Immature natural killer cell (primary cell): ENCODE measurements around the gene IFT25. TPM values are rescaled to one million over a fixed set of nuclear protein-coding genes. Genes with fewer than 3 reads are reported as not detected.
"Not testable (repeated sequence)": the region's sequence is repeated elsewhere in the genome, so short reads cannot be mapped to it uniquely, and the experiment has no call there.

Source experiments
- DNase-seq, 3 donors: peaks; one replicate each; pipeline ENCODE4 v3.0.0; 2022; ENCODE audit warnings: mixed read lengths in 1 of 3
- H3K27ac Mint-ChIP-seq, 6 donors: one replicate each; pipeline ENCODE4 v1.8.0; 2020; ENCODE audit warnings: mixed read lengths in 6 of 6, mild to moderate bottlenecking in 5 of 6, inconsistent platforms in 4 of 6, moderate library complexity in 3 of 6
- H3K27me3 Mint-ChIP-seq, 3 donors: one replicate each; pipeline ENCODE4 v1.8.0; 2020 to 2021; ENCODE audit warnings: low read depth in 3 of 3, mild to moderate bottlenecking in 3 of 3, mixed read lengths in 3 of 3, moderate library complexity in 3 of 3, inconsistent platforms in 1 of 3
- H3K36me3 Mint-ChIP-seq, 3 donors: one replicate each; pipeline ENCODE4 v1.8.0; 2020; ENCODE audit warnings: mixed read lengths in 3 of 3, inconsistent platforms in 2 of 3, mild to moderate bottlenecking in 2 of 3
- H3K4me1 Mint-ChIP-seq, 2 donors: one replicate each; pipeline ENCODE4 v1.8.0; 2020; ENCODE audit warnings: inconsistent platforms in 2 of 2, mild to moderate bottlenecking in 2 of 2, mixed read lengths in 2 of 2, moderate library complexity in 1 of 2
- H3K4me3 Mint-ChIP-seq, 5 donors: one replicate each; pipeline ENCODE4 v1.8.0; 2020; ENCODE audit warnings: mild to moderate bottlenecking in 5 of 5, mixed read lengths in 5 of 5, inconsistent platforms in 3 of 5, moderate library complexity in 3 of 5
- H3K9me3 Mint-ChIP-seq, 6 donors: one replicate each; pipeline ENCODE4 v1.8.0; 2020; ENCODE audit warnings: mild to moderate bottlenecking in 6 of 6, mixed read lengths in 6 of 6, inconsistent platforms in 4 of 6, moderate library complexity in 3 of 6
- polyA plus RNA-seq, 3 donors: library from polyadenylated mRNA; unstranded; fragments of 300-500 nt; fragmentation: Illumina TruSeq; gene quantifications; one replicate each; pipeline ENCODE4 v1.2.3, GENCODE V29; 2021

Gene IFT25
- polyA plus RNA-seq, 3 donors from 2014 or later = 58.6 to 72.6 (median 66.7) TPM

DNA sequence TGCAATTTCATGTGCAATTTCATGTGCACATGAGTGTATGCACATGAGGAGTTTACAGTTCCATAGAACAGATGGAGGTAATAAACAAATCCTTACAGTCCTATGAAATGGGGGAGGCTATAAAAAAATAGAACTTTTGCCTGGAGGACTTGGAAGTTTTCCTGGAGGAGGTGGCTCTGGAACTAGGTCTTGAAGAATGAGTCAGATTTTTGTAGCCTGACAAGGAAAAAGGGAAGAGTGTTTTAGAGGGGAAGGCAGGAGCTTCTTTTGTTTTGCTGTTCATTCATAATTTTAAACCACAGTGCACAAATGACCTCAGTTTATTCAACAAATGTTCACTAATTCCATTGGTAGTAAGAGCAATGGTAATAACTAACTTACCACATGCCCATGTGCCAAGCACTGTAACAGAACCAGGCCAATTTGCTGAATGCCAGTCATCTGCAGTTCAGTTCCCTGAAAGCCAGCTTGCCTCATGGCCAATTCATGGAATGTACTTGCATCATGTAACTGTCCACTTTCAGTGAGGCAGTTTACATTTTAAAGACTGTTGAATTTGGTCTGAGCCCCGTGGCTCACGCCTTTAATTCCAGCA is 48.8 kb downstream of the IFT25 start:
- H3K36me3 Mint-ChIP-seq = peaks cover 0 to 7% (median 0%) of the 10 kb centered on the region in 3 donors
- no peak overlapping the region for H3K4me3 Mint-ChIP-seq
- H3K27me3 Mint-ChIP-seq = peaks cover 1 to 3% (median 2%) of the 10 kb centered on the region in 3 donors
- H3K4me1 Mint-ChIP-seq = no peaks in the 10 kb centered on the region
- no peak for DNase-seq
- no peaks in the 10 kb centered on the region for H3K9me3 Mint-ChIP-seq
- H3K27ac Mint-ChIP-seq = no peak overlapping the region

DNA sequence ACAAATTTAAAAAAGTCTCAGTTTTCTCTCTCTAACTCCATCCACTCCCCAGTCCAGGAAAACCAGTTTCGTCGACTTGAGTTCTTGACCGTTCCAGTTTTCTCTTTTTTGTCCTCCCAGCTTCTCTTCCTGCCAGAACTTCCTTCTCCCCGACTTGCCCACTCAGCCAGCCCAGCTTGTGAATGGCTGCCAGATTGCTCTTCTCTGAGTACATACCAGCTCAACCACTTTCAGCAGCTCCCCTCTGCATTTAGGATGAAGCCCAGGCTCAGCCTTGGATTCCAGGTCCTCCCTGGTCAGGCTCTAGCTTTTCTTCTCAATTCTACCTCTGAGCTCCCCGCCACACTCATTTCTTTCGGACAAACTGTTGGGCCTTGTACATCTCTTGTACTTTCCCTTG is 50.1 kb downstream of the IFT25 start:
- Mint-ChIP-seq H3K36me3 (peaks cover 0 to 7% (median 0%) of the 10 kb centered on the region in 3 donors), H3K27ac (peak overlapping the region in 1 of 6 donors; percentile 16), H3K4me3 (no peak overlapping the region), H3K27me3 (peaks cover 1 to 3% (median 2%) of the 10 kb centered on the region in 3 donors), H3K9me3 (no peaks in the 10 kb centered on the region), H3K4me1 (peaks cover 3% of the 10 kb centered on the region in 2 donors)
- no peak for DNase-seq

DNA sequence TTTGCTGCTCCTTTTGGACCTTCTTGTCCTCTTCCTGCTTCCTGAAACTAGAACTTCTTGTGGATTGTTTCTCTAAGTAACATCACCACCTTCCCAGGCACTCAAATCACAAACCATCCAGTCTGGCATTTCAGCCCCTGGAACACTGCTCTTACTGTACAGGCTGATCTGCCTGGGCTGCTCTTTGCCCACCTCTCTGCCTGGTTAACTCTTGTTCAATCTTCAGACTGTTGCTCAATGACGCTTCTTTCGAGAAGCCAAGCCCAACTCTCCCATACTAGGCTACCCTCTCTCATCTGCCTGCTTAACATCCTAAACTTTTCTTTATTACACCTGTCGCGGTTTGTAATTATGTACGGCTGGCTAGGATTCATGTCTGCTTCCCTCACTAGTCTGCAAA is 50.9 kb downstream of the IFT25 start:
- H3K9me3 Mint-ChIP-seq = no peaks in the 10 kb centered on the region
- no peak overlapping the region for H3K4me3 Mint-ChIP-seq
- H3K27me3 Mint-ChIP-seq = peaks cover 1 to 3% (median 2%) of the 10 kb centered on the region in 3 donors
- H3K36me3 Mint-ChIP-seq = peaks cover 0 to 7% (median 0%) of the 10 kb centered on the region in 3 donors
- H3K27ac Mint-ChIP-seq = no peak overlapping the region
- H3K4me1 Mint-ChIP-seq = peaks cover 11% of the 10 kb centered on the region in 2 donors
- DNase-seq = no peak

DNA sequence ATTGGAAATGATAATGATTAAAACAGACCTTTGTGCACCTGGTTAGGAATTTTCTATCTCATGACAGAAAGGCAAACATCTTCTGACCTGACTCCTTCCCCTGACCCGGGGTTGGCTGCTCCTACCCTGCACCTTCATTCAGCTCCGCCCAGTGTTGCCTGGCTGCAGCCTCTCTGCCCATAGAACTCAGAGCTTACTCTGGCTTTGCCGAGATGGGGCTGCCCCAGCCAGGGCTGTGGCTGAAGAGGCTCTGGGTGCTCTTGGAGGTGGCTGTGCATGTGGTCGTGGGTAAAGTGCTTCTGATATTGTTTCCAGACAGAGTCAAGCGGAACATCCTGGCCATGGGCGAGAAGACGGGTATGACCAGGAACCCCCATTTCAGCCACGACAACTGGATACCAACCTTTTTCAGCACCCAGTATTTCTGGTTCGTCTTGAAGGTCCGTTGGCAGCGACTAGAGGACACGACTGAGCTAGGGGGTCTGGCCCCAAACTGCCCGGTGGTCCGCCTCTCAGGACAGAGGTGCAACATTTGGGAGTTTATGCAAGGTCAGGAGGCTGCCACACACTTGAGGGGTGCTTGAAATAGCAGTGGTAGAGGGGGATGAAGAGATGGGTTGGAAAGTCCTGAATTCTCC is 51.4 kb downstream of the IFT25 start, which contains the start of gene DIO1:
Gene DIO1, plus strand, starts transcription at position 189 of the 638 bp plus-strand sequence. Its CDS starts 24 bp downstream, at position 213.
- Mint-ChIP-seq H3K36me3 (peaks cover 0 to 7% (median 0%) of the 10 kb centered on the region in 3 donors), H3K4me3 (no peak within 1 kb of the TSS), H3K27ac (no peak within 1 kb of the TSS), H3K9me3 (no peaks in the 10 kb centered on the region), H3K27me3 (peaks cover 1 to 3% (median 2%) of the 10 kb centered on the region in 3 donors), H3K4me1 (peaks cover 14 to 15% of the 10 kb centered on the region in 2 donors)
- DNase-seq = no peak

DNA sequence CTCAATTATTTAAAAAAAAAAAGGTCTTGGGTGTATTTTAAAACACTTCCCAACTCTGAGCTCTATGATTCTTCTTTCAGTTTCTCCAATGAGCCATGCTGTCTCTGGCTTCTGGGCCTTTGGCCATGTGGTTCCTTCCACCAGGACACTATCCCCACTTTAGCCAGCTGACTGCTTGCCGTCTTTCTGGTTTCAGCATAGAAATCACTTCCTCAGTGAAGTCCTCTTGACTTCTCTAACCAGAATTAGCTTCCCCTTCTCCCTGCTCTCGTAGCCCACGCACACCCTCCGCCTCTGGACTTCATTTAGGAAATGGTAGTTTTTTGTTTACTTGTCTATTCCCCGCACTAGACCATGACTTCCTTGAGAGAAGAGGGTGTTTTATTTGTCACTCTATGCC is 52.6 kb downstream of the IFT25 start:
- H3K4me3 Mint-ChIP-seq = no peak overlapping the region
- no peak overlapping the region for H3K27ac Mint-ChIP-seq
- H3K36me3 Mint-ChIP-seq = peaks cover 0 to 7% (median 0%) of the 10 kb centered on the region in 3 donors
- DNase-seq = no peak
- peaks cover 24 to 27% of the 10 kb centered on the region in 2 donors for H3K4me1 Mint-ChIP-seq
- H3K9me3 Mint-ChIP-seq = no peaks in the 10 kb centered on the region
- H3K27me3 Mint-ChIP-seq = peaks cover 0 to 3% (median 2%) of the 10 kb centered on the region in 3 donors

DNA sequence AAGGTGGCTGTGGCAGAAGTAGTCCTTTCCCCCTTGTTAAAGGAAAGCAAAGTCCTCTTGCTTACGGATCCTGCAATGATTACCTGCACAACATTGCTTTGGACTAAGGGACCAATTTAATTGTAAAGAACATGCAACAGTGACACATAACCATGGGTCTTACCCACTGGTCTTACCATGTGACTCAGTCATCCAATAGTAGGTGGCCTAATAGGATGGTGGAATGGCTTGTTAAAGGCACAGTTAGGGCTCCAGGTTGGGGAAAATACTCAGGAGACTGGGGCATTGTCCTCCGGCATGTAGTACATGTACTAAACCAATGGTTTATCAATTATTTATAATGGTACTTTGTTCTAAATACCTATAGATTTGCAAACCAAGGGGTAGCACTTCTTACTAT is 53.8 kb downstream of the IFT25 start:
- Mint-ChIP-seq H3K9me3 (no peaks in the 10 kb centered on the region), H3K4me1 (peaks cover 29 to 39% of the 10 kb centered on the region in 2 donors), H3K36me3 (peaks cover 0 to 10% (median 1%) of the 10 kb centered on the region in 3 donors), H3K27ac (no peak overlapping the region), H3K4me3 (no peak overlapping the region), H3K27me3 (peaks cover 0 to 3% (median 2%) of the 10 kb centered on the region in 3 donors)
- DNase-seq = no peak

DNA sequence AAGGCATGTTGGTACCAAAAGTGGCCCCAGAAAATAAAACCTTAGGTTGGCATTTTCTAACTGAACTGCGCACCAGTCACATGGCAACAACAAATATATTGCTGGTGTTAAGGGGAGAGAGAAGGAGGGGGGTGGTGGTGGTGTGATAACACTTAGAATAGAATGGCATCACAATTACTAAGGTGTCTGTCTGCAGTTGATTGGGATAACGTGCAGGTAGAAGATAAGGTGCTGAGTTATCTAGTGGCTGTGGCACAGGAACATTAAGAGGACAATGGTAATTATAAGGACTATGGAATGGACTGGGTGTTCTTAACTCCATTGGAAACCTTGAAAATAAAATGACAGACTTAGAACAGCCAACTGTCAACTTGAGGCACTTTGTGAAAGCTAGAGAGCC is 54.5 kb downstream of the IFT25 start:
- no peaks in the 10 kb centered on the region for H3K9me3 Mint-ChIP-seq
- peaks cover 0 to 3% (median 2%) of the 10 kb centered on the region in 3 donors for H3K27me3 Mint-ChIP-seq
- H3K4me1 Mint-ChIP-seq = peaks cover 33 to 42% of the 10 kb centered on the region in 2 donors
- H3K4me3 Mint-ChIP-seq = peak overlapping the region in 4 of 5 donors; percentile 32 to 97 (median 68)
- peak overlapping the region in 1 of 6 donors; percentile 90 for H3K27ac Mint-ChIP-seq
- peaks cover 3 to 10% (median 4%) of the 10 kb centered on the region in 3 donors for H3K36me3 Mint-ChIP-seq
- DNase-seq = no peak

DNA sequence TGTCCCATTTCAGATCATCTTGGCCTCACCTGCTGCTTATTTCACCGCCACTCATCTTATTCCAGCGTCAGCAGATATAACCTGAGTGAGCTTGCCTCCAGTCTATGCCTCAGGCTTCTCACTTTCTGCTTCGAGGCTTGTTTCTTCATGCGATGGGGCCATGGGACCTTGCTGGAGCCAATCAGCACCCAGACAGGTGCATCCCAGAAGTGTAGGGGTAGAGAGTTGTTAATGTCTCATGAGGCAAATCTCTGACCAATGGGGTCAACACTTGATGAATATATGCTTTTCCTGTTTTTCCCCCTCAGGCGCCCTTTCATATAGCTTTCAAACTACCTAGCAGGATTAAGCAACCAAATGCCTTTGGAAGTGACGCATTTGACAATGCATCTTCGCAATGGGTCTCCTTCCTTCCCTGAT is 55.0 kb downstream of the IFT25 start:
- peak overlapping the region; percentile 91 to 98 (median 96) for H3K4me3 Mint-ChIP-seq
- H3K27ac Mint-ChIP-seq = peak overlapping the region; percentile 87 to 95 (median 90)
- peaks cover 33 to 42% of the 10 kb centered on the region in 2 donors for H3K4me1 Mint-ChIP-seq
- H3K36me3 Mint-ChIP-seq = peaks cover 5 to 6% (median 6%) of the 10 kb centered on the region in 3 donors
- no peak for DNase-seq
- H3K27me3 Mint-ChIP-seq = peaks cover 0 to 2% (median under 1%) of the 10 kb centered on the region in 3 donors
- H3K9me3 Mint-ChIP-seq = no peaks in the 10 kb centered on the region

DNA sequence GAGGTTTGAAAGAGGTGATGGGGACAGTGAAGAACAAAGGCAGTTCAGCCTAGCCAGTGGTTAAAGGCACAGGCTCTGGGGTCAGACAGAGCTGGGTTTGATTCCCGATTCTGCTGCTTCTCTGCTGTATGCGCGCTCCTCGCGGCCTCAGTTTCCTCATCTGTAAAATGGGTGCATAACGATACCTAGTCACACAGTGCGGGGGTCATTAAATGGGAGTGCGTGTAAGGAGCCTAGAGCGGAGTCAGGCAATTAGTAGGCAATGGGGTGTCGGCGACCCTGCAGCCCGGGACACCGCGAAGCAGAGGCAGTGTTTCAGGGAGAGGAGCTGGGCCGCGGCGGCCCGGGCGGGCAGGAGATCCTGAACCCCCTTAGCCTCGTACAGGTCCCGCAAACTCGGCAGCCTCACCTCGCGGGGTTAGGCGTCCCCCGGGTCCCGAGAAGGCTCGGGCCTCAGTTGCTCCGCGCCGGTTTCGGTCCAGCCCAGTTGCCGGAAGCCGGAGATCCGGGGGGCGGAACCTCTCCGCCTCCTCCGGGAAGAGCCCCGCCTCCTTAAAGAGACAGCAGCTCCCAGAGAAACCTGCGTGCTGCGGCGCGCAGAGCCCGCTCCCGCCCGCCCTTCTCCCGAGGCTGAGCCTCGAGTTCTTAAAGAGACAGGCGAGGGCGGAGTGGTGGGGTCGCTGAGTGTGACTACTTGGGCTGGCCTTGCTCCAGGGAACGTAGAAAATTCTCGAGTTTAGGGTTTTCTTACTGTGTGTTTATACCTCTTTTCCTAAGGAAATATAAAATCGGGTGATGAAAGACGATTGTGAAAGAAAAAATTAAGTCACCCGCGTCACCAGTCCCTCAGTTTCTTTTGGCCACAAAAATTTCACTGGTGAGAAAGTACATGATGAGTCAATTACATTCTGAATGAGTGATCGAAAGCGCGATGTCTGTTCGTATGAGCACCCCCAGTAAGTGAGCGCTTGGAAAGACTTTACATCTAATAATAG is 55.9 kb downstream of the IFT25 start, which contains the start of gene YIPF1:
Gene YIPF1, minus strand, starts transcription at position 494 of the 995 bp plus-strand sequence. CDS start 860 bp downstream, outside the sequence.
- Mint-ChIP-seq H3K36me3 (peaks cover 3 to 11% (median 10%) of the 10 kb centered on the region in 3 donors), H3K4me3 (peak within 1 kb of the TSS; percentile 91 to 98 (median 96)), H3K27ac (peak within 1 kb of the TSS; percentile 90 to 95 (median 92)), H3K9me3 (no peaks in the 10 kb centered on the region), H3K27me3 (no peaks in the 10 kb centered on the region), H3K4me1 (peaks cover 35 to 49% of the 10 kb centered on the region in 2 donors)
- peak; percentile 82 to 86 (median 83) for DNase-seq

DNA sequence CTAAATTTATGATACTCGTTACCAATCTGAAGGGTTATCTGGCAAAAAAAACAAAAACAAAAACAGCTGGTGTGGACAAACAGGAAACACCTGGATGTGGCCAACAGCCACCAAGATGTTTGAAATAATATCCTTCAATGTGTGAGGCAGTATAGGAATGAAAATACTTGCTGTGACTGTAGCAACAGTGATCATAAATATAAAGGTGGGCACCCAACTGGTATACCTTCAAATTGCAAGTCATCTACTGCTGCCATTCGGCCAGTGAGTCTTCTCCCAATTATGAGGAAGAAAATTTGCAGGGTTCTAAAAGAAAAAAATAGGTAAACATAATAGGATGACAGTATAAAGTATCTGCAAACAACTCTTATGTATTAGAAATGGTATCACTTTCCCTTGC is 56.8 kb downstream of the IFT25 start:
- DNase-seq = no peak
- H3K27ac Mint-ChIP-seq = peak overlapping the region in 5 of 6 donors; percentile 87 to 93 (median 91)
- peaks cover 37 to 53% of the 10 kb centered on the region in 2 donors for H3K4me1 Mint-ChIP-seq
- no peaks in the 10 kb centered on the region for H3K9me3 Mint-ChIP-seq
- H3K4me3 Mint-ChIP-seq = peak overlapping the region; percentile 91 to 98 (median 96)
- H3K27me3 Mint-ChIP-seq = no peaks in the 10 kb centered on the region
- peaks cover 3 to 11% (median 10%) of the 10 kb centered on the region in 3 donors for H3K36me3 Mint-ChIP-seq

DNA sequence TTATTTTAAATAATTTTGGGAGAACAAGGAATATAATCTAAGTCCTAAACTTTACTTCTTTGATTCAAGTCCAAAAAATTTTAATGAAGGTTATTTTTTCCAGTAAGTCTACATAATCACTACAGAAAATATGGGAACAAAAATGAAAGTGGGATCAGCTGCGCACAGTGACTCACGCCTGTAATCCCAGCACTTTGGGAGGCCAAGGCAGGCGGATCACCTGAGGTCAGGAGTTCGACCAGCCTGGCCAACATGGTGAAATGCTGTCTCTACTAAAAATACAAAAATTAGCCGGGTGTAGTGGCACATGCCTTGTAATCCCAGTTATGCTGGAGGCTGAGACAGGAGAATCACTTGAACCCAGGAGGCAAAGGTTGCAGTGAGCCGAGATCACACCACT is 61.9 kb downstream of the IFT25 start:
- H3K9me3 Mint-ChIP-seq, H3K27me3 Mint-ChIP-seq, DNase-seq, H3K27ac Mint-ChIP-seq, H3K4me3 Mint-ChIP-seq: not testable (repeated sequence)
- peaks cover 20 to 47% (median 32%) of the 10 kb centered on the region in 3 donors for H3K36me3 Mint-ChIP-seq
- peaks cover 20 to 37% of the 10 kb centered on the region in 2 donors for H3K4me1 Mint-ChIP-seq

DNA sequence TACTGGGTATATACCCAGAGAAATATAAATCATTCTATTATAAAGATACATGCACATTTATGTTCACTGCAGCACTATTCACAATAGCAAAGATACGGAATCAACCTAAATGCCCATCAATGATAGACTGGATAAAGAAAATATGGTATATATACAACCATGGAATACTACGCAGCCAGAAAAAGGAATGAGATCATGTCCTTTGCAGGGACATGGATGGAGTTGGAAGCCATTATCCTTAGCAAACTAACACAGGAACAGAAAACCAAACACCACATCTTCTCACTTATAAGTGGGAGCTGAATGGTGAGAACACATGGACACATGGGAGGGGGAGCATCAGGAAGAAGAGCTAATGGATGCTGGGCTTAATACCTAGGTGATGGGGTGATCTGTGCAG is 63.6 kb downstream of the IFT25 start:
- peaks cover 12 to 20% of the 10 kb centered on the region in 2 donors for H3K4me1 Mint-ChIP-seq
- peaks cover 25 to 56% (median 29%) of the 10 kb centered on the region in 3 donors for H3K36me3 Mint-ChIP-seq

DNA sequence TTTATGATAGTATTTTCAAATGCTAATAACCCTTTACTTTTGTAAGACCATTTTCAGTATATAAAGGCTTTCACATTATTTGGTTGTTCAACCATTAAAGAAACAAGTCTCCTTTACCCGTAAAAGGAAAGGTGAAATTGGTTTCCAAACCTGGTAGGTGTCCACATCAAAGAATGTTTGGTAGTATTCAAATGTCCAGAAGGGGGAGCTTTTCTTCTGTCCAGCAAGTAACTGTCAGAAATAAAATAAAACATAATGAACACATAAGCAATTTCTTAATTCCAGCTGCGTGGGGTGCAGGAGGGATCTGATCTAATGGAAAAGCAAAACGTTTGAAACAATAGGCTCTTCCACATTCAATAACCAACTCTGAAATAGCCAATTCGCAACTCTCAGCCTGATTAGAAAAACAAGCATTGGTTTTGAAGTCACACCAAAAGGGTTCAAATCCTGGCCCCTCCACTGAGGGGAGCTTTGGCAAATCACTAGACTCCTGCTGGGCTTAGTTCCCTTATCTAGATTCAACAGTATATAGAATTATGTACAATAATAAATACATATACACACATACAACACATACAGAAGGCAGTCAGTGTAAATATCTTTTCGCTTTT is 66.9 kb downstream of the IFT25 start:
- Mint-ChIP-seq H3K9me3 (peaks cover 0 to 2% (median 0%) of the 10 kb centered on the region in 6 donors), H3K36me3 (peaks cover 28 to 61% (median 38%) of the 10 kb centered on the region in 3 donors), H3K4me3 (no peak overlapping the region), H3K4me1 (peaks cover 2 to 4% of the 10 kb centered on the region in 2 donors), H3K27me3 (peaks cover 0 to 2% (median 0%) of the 10 kb centered on the region in 3 donors), H3K27ac (no peak overlapping the region)
- peak; percentile 32 to 49 (median 38) for DNase-seq

More for the DNA sequence above, 63.6 kb downstream of the IFT25 start:
- peak overlapping the region in 1 of 6 donors; percentile 13 for H3K27ac Mint-ChIP-seq
- not testable (repeated sequence) for H3K27me3 Mint-ChIP-seq, H3K4me3 Mint-ChIP-seq, H3K9me3 Mint-ChIP-seq, DNase-seq
